ENCODE data around the gene LSAMP.
"Not testable (repeated sequence)": the region's sequence is repeated elsewhere in the genome, so short reads cannot be mapped to it uniquely, and the experiment has no call there.

The LSAMP gene

DNA sequence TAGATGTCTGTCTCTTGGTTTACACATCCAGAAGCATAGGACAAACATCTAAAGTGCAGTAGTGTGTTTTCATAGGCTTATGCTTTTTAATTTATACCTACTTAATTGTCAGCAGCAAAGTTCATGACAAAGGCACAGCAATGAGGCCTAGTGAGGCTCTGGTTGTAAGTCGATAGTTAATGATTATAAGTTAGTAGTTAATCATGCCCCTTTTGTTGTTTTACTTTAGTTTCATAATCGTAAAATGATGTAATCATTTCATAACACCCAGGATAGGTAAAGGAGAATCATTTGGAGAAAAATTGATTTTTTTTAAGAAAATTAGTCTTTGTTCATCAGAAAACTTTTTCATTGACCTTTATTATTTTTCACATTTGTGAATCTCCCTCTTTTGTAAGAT is 351.9 kb downstream of the LSAMP start:
- no peak for DNase-seq

DNA sequence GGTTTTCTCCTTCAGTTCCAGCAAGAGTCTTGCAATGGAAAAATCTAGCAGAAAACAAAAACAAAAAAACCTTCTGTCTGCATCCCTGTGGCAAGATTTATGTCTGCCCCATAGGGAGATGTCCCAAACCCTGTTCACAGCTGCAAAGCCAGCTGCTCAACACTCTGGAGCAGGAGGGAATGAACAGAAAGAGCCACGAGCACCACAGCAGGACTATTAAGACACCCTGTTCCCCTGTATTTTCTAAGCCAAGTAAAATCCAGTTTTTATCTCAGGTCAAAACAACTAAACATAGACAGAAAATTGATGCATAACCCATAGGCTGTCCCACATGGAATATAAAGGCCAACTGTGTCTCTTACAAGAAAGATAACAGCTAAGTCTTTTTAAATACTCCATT is 357.9 kb downstream of the LSAMP start:
- DNase-seq = no peak

GRCh38 chr3:116084999-116085791 is 360.1 kb downstream of the LSAMP start:
- peak; percentile 68 to 70 for DNase-seq

- DNase-seq = no peak
These were observed 361.6 kb downstream of the LSAMP start for GRCh38 chr3:116083683-116084082.

GRCh38 chr3:116078561-116078960 is 366.7 kb downstream of the LSAMP start:
- no peak for DNase-seq

DNA sequence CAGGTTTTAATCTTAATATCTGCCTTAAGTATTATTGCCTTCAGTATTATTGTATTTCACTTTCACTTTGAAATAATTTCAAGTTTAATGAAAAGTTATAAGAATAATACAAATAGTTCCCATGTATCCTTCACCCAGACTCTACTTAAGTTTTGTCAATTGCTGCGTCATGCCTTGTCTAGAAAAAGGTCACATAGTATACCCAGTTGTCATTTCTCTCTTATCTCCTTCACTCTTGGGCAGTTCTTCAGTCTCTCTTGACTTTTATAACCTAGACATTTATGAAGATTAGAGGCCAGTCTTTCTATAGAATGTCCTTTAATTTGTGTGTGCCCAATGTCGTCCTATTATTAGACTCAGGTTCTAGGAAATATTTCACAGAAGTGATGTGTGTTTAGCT is 367.7 kb downstream of the LSAMP start:
- DNase-seq = no peak

DNA sequence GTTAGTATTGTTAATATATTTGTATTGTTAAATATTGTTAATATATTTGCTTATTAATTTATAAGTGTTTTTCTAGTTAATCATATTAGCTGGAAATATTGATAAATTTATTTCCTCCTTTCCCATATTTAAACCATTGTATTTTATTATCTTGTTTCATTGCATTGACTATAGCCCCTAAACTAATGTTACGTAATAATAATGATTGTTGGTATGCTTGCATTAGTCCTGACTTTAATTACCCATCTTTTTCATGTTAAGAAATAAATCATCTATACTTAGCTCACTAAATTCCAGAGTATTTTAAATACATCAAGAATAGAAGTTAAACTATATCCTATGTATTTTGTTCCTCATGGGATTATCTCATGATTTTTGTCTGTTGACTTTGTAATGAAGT is 368.2 kb downstream of the LSAMP start:
- no peak for DNase-seq

DNA sequence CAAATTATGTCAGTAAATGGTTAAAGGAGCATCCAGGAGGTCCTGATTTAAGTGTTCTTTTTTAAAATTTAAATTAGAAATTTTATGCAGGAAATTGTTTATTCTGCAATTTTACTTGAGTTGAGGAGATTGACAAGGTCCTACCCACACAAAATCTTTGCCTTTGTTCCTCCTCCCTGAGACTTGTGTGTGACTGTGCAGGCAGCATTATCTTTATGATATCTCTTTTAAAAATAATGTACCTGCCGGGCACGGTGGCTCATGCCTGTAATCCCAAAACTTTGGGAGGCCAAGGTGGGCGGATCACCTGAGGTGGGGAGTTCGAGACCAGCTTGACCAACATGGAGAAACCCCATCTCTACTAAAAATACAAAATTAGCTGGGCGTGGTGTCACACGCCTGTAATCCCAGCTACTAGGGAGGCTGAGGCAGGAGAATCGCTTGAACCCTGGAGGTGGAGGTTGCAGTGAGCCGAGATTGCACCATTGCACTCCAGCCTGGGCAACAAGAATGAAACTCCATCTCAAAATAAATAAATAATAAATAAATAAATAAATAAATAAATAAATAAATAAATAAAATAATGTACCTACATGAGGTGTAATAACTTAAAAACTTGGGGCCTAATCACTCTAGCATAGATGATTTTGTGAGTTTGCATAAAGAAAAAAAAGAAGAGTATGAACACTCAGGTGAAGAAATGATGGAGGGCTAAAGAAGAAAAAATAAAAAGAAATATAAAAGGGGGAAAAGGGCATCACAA is 374.6 kb downstream of the LSAMP start:
- DNase-seq = not testable (repeated sequence)

DNA sequence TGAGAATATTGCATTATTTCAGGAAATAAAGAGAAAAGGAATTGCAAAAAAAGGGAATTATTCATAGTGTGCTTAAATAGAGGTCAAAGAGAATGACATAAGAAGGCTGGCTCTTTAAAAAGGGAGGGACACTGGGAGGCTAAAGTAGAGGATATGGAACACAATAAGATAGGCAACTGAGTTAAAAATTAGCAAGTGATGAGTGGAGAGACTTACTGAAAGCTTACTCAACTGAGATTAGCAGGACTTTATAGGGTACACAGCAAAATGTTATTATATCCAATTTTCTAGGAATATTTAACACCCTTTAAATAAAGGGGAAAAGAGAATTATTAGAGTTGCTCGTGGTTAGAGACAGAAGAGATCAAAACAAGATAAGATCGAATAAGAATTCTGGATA is 375.2 kb downstream of the LSAMP start:
- no peak for DNase-seq

DNA sequence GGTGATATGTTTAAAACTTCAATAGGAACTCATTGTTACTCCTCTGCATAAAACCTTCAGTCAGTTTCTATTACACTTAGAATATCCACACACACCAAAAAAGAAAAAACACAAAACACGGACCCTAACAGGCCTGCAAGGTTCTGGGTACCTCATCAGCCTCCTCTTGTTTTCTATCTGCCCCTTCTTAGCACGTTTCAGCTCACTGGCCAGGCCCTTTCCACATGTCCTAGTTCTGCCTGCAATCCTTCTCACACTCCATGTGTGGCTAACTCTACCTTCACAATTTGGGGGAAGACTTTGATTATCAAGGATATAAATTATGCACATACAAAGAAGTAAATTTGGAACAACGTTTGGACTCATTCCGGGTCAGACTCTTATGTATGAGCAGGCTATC is 376.3 kb downstream of the LSAMP start:
- no peak for DNase-seq

GRCh38 chr3:116067326-116067725 is 378.0 kb downstream of the LSAMP start:
- DNase-seq = peak; percentile 76 to 78

DNA sequence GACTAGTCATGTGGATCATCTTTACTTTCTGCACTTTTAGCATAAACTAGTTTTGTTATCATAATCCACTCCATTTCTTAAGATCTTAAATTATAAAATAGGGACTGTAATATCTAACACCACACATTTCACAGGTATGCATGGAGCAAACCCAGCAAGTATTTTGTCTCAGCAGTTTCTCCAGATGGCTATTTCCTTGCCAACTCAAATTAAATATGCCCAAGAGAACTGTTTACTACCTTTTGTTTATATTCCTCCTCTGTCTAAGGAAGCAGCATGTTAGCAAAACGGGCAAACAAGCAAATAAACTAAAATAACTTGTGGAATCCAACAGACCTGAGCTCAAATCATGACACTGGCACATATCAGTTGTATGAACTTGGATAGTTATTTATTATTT is 379.8 kb downstream of the LSAMP start:
- DNase-seq = no peak

DNA sequence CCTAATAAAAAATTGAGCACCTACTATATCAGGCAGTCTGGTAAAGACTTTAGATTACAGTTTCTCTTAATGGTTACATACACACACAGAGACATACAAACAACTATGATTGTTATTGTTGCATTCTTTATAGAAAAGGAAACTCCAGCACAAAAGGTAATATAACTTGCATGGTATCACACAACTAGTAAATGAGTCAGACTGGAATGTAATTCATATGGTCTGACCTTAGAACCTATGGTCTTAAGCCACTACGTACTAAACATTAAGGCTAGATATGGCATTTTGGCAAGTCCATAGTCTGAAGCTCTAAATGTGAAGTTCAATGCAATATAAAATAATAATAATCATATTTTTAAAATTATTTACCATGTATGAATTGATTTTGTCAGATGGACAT is 380.6 kb downstream of the LSAMP start:
- no peak for DNase-seq

DNA sequence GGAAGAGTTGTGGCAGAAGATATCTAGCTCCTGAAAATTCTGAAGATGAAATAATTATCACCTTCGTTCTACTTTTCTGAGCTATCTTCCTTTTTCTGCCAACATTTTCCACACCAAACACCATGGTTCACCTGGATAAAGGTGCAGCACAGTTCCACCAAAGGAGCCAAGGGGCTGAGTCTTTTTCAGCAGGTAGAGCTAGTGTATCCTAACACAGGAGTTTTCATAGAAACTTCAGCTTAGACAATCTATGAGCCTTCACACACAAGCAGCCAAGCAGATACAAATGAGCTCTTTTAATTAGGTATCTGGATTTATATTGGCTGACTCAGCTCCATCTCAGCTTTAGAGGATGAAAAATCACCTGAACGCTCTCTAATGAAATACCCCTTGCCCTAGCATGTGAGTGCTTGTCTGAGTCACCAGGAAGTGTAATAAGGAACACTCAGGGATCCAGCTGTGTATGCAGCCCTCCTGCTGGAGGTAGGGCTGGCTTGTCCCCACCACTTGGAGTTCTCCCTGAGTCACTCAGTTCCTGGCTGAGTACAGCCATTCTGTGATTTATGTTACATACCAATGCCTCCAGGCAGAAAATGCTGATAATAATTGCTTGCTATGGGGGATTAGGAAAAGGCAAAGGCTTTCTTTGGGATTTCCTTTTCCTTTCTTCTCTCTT is 385.7 kb downstream of the LSAMP start:
- DNase-seq = no peak

- no peak for DNase-seq
These were observed 386.4 kb downstream of the LSAMP start for GRCh38 chr3:116058844-116059243.

GRCh38 chr3:116057400-116058006 is 387.8 kb downstream of the LSAMP start:
- DNase-seq = no peak

GRCh38 chr3:116056280-116056679 is 389.0 kb downstream of the LSAMP start:
- DNase-seq = no peak

DNA sequence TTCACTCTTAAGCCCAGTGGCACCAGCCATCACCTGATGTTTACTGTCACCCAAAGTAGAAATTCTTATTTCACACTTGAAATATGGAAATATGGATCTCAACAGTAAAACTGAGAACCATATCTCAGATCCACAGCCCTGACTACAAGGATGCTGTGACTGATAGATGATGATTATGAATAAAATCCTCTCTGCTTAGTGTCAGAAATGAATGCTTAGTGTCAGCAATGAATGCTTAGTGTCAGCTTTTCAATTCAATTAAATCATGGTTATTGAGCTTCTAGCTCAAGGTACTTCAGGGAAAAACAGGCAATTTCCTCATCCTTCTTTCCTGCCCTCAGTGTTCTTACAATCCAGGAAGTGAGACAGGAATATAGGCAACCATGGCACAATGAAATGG is 392.3 kb downstream of the LSAMP start:
- DNase-seq = no peak

GRCh38 chr3:116052602-116053001 is 392.7 kb downstream of the LSAMP start:
- no peak for DNase-seq

GRCh38 chr3:116051586-116051985 is 393.7 kb downstream of the LSAMP start:
- DNase-seq = no peak

DNA sequence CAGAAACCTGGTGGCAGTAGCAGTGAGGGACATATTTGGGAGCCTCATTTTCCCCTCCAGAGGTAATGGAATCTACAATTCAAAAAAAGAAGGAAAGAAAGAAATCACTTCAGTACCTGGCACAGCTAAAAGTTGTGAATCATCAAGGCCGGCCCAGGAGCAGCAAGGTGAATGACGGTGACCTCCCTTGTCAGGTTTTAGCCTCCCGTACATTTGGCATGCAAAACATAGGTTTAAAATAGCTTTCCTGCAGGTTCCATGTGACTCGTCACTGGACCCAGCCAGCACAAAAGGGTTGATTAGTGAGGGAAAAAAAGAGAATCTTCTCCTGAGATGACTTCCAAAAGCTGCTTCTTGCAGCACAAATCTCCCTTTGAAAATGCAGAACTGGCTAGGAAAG is 394.2 kb downstream of the LSAMP start:
- peak; percentile 22 to 54 for DNase-seq

- no peak for DNase-seq
These were observed 394.9 kb downstream of the LSAMP start for GRCh38 chr3:116050311-116050915.

DNA sequence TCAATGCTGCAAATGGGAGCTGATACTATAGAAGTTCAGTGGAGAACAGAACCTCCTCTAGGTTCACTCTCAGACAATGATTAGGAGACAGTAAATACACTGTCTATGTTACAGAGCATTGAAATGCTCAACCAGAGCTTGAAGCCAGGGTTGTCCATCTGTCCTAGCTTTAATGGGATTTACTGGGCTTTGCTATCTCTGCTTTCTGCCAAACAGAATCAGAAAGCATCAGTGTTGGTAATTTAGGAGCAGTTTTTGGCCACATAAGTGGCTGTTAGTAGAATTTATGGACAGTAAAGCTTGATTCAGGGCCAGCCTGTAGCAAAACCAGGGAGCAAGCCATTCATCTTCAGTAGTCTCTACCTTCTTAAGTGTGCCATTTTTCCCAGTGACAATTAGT is 396.3 kb downstream of the LSAMP start:
- no peak for DNase-seq

Data from NCI-H526 (cell line).